GM20000 (cell line): ENCODE measurements around the gene PDE4DIP.
"Not testable (repeated sequence)": the region's sequence is repeated elsewhere in the genome, so short reads cannot be mapped to it uniquely, and the experiment has no call there.

ENCODE experiments used
- DNase-seq: peaks from one replicate; pipeline ENCODE4 v3.0.0; 2012; ENCODE audit warnings: low spot score

Gene PDE4DIP

GRCh38 chr1:148921047-148921446 lies 76.8 kb downstream of the PDE4DIP start:
- not testable (repeated sequence) for DNase-seq

GRCh38 chr1:148923798-148924197 lies 79.6 kb downstream of the PDE4DIP start:
- DNase-seq: not testable (repeated sequence)

- not testable (repeated sequence) for DNase-seq
Measured at GRCh38 chr1:148927645-148928044, 83.4 kb downstream of the PDE4DIP start.

GRCh38 chr1:148929253-148929652 lies 85.0 kb downstream of the PDE4DIP start:
- not testable (repeated sequence) for DNase-seq

- not testable (repeated sequence) for DNase-seq
Measured at GRCh38 chr1:148935381-148936002, 91.3 kb downstream of the PDE4DIP start.

GRCh38 chr1:148942906-148943305 lies 98.7 kb downstream of the PDE4DIP start:
- DNase-seq: not testable (repeated sequence)

GRCh38 chr1:148945130-148945529 lies 100.9 kb downstream of the PDE4DIP start:
- not testable (repeated sequence) for DNase-seq

GRCh38 chr1:148948768-148949167 lies 104.5 kb downstream of the PDE4DIP start:
- DNase-seq: not testable (repeated sequence)

- not testable (repeated sequence) for DNase-seq
Measured at GRCh38 chr1:148951336-148952227, 107.4 kb downstream of the PDE4DIP start.

- not testable (repeated sequence) for DNase-seq
Measured at GRCh38 chr1:148952253-148952937, 108.2 kb downstream of the PDE4DIP start.

GRCh38 chr1:148952938-148953616 lies 108.8 kb downstream of the PDE4DIP start:
- peak; percentile 1 for DNase-seq

GRCh38 chr1:148953730-148954129 lies 109.5 kb downstream of the PDE4DIP start:
- DNase-seq: not testable (repeated sequence)

- DNase-seq: not testable (repeated sequence)
Measured at GRCh38 chr1:148958343-148958742, 114.1 kb downstream of the PDE4DIP start.

GRCh38 chr1:148960212-148961000 lies 116.2 kb downstream of the PDE4DIP start:
- DNase-seq: not testable (repeated sequence)

- DNase-seq: not testable (repeated sequence)
Measured at GRCh38 chr1:148962127-148962857, 118.1 kb downstream of the PDE4DIP start.

- not testable (repeated sequence) for DNase-seq
Measured at GRCh38 chr1:148966084-148966483, 121.9 kb downstream of the PDE4DIP start.

GRCh38 chr1:148967580-148967979 lies 123.4 kb downstream of the PDE4DIP start:
- DNase-seq: not testable (repeated sequence)

- not testable (repeated sequence) for DNase-seq
Measured at GRCh38 chr1:148968682-148969081, 124.5 kb downstream of the PDE4DIP start.

GRCh38 chr1:148969126-148969525 lies 124.9 kb downstream of the PDE4DIP start:
- not testable (repeated sequence) for DNase-seq

GRCh38 chr1:148975453-148975852 lies 131.2 kb downstream of the PDE4DIP start:
- not testable (repeated sequence) for DNase-seq
